Neural crest cell (in vitro differentiated cells): ENCODE results near the gene FOXP2. TPM values are rescaled to one million over a fixed set of nuclear protein-coding genes. Genes with fewer than 3 reads are reported as not detected.
"Not testable (repeated sequence)": the region's sequence is repeated elsewhere in the genome, so short reads cannot be mapped to it uniquely, and the experiment has no call there.

Experiments used
- DNase-seq: peaks from one replicate; pipeline ENCODE4 v3.0.0; 2021; ENCODE audit warnings: low read depth, mixed read lengths, low spot score
- H3K27ac Mint-ChIP-seq: one replicate; pipeline ENCODE4 v1.8.0; 2021; ENCODE audit warnings: mild to moderate bottlenecking, mixed read lengths; ENCODE audit not compliant: unreplicated experiment
- H3K27me3 Mint-ChIP-seq: 2 replicates; pipeline ENCODE4 v1.8.0; 2021; ENCODE audit warnings: low read depth, mild to moderate bottlenecking, mixed read lengths
- H3K36me3 Mint-ChIP-seq: 2 replicates; pipeline ENCODE4 v1.8.0; 2021; ENCODE audit warnings: low read depth, mild to moderate bottlenecking, mixed read lengths
- H3K4me1 Mint-ChIP-seq: 2 replicates; pipeline ENCODE4 v1.8.0; 2021; ENCODE audit warnings: mixed read lengths
- H3K4me3 Mint-ChIP-seq: one replicate; pipeline ENCODE4 v1.8.0; 2021; ENCODE audit warnings: mild to moderate bottlenecking, mixed read lengths
- H3K9me3 Mint-ChIP-seq: 2 replicates; pipeline ENCODE4 v1.8.0; 2021; ENCODE audit warnings: mixed read lengths
- total RNA-seq: library from RNA; stranded (reverse); gene quantifications from 2 replicates; pipeline ENCODE4 v1.2.1, GENCODE V29; 2021
- TF ChIP-seq, protein P1 (sequence below): fragments of 200-600 bp; sonication (generic); conservative IDR thresholded peaks from 2 replicates; pipeline ENCODE4 v1.5.0; 2021; ENCODE audit warnings: antibody characterized with exemption, mild to moderate bottlenecking

Gene FOXP2
- total RNA-seq, 1 donor from 2014 or later, result 7.1 TPM

DNA sequence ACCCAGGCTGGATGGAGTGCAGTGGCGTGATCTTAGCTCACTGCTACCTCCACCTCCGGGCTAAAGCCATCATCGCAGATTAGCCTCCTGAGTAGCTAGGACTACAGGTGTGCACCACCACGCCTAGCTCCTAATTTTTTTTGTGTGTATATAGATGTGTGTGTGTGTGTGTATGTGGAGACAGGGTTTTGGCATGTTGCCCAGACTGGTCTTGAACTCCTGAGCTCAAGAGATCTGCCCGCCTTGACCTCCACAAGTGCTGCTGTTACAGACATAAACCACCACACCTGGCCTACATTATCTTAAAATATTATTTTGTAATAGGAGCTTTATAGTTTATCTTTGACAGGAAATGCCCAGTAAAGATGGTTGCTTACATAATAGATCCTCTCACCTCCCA, 25.0 kb downstream of the FOXP2 start:
- no peak overlapping the region for H3K27ac Mint-ChIP-seq
- H3K4me1 Mint-ChIP-seq, result no peaks in the 10 kb centered on the region
- H3K27me3 Mint-ChIP-seq, result no peaks in the 10 kb centered on the region
- TF ChIP-seq, protein P1, sequence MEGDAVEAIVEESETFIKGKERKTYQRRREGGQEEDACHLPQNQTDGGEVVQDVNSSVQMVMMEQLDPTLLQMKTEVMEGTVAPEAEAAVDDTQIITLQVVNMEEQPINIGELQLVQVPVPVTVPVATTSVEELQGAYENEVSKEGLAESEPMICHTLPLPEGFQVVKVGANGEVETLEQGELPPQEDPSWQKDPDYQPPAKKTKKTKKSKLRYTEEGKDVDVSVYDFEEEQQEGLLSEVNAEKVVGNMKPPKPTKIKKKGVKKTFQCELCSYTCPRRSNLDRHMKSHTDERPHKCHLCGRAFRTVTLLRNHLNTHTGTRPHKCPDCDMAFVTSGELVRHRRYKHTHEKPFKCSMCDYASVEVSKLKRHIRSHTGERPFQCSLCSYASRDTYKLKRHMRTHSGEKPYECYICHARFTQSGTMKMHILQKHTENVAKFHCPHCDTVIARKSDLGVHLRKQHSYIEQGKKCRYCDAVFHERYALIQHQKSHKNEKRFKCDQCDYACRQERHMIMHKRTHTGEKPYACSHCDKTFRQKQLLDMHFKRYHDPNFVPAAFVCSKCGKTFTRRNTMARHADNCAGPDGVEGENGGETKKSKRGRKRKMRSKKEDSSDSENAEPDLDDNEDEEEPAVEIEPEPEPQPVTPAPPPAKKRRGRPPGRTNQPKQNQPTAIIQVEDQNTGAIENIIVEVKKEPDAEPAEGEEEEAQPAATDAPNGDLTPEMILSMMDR, result no peak
- no peak overlapping the region for H3K4me3 Mint-ChIP-seq
- H3K9me3 Mint-ChIP-seq, result peaks cover 2% of the 10 kb centered on the region
- no peak for DNase-seq
- H3K36me3 Mint-ChIP-seq, result no peaks in the 10 kb centered on the region

DNA sequence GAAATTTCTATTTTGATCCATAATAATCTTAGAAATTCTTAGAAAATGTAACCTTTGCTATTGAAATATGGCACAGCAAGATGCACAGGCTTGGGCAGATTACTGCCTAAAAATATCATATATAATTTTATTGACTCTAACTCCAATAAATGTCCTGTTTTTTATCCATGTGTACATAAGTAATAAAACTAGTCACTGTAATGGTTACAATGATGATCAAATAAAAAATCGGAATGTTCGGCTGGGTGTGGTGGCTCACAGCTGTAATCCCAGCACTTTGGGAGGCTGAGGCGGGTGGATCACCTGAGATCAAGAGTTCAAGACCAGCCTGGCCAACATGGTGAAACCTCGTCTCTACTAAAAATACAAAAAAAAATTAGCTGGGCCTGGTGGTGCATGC, 26.3 kb downstream of the FOXP2 start:
- not testable (repeated sequence) for H3K4me1 Mint-ChIP-seq, H3K27ac Mint-ChIP-seq, DNase-seq, H3K4me3 Mint-ChIP-seq, H3K9me3 Mint-ChIP-seq, H3K36me3 Mint-ChIP-seq, H3K27me3 Mint-ChIP-seq

DNA sequence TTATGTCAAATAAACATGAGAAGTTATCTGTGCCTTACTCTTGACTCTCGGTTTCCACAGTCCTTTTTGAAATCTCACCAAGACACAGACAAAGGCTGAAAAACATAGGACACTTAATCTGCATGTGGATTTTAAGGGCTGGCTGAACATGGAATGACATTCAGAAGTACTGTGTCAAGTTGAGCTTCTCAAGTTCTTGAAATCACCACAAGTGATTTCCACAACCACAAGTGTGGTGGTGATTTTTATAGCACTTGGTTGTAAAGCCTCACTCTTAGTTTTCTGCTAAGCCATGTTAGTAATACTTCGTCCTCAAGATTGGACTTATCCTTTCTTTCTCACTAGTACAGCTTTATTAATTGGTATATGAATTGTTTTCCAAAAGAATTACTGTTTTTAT, 29.6 kb downstream of the FOXP2 start:
- Mint-ChIP-seq H3K27me3 (no peaks in the 10 kb centered on the region), H3K27ac (no peak overlapping the region), H3K4me3 (no peak overlapping the region), H3K4me1 (no peaks in the 10 kb centered on the region), H3K9me3 (peaks cover 2% of the 10 kb centered on the region), H3K36me3 (no peaks in the 10 kb centered on the region)
- TF ChIP-seq, protein P1, result no peak
- no peak for DNase-seq

DNA sequence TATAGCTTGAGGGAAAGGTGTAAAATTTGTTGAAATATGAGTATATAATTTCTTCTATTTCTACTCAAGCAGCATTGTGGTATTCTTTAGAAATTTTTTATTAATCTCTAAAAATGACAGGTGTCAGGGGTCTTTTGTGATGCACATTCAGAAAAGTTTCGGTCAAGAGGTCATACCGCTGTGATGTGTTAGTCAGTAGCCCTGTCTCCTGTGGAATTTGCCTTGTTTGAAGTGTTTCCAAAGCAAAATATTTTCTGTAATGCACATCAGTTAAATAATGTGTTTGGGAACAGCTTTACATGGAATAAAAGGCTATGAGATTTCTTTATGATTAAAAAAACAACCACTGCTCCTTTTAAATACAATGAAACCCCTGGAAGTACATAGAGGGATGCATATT, 35.8 kb downstream of the FOXP2 start:
- Mint-ChIP-seq H3K27ac (no peak overlapping the region), H3K4me3 (no peak overlapping the region), H3K36me3 (no peaks in the 10 kb centered on the region), H3K27me3 (no peaks in the 10 kb centered on the region), H3K9me3 (no peaks in the 10 kb centered on the region), H3K4me1 (no peaks in the 10 kb centered on the region)
- DNase-seq, result no peak
- TF ChIP-seq, protein P1, result no peak

DNA sequence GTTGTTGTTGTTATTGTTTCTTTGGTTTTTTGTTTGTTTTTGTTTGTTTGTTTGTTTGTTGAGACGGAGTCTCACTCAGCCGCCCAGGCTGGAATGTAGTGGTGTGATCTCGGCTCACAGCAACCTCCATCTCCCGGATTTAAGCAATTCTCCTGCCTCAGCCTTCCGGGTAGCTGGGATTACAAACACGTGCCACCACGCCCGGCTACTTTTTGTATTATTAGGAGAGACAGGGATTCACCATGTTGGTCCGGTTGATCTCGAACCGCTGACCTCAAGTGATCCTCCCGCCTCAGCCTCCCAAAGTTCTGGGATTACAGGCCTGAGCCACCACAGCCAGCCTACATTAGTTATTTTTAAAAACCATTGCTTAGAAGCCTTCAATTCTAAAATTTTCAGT, 45.0 kb downstream of the FOXP2 start:
- Mint-ChIP-seq H3K4me3 (no peak overlapping the region), H3K27me3 (no peaks in the 10 kb centered on the region), H3K27ac (no peak overlapping the region), H3K4me1 (no peaks in the 10 kb centered on the region), H3K9me3 (peaks cover 2% of the 10 kb centered on the region), H3K36me3 (no peaks in the 10 kb centered on the region)
- DNase-seq, result no peak
- TF ChIP-seq, protein P1, result no peak

DNA sequence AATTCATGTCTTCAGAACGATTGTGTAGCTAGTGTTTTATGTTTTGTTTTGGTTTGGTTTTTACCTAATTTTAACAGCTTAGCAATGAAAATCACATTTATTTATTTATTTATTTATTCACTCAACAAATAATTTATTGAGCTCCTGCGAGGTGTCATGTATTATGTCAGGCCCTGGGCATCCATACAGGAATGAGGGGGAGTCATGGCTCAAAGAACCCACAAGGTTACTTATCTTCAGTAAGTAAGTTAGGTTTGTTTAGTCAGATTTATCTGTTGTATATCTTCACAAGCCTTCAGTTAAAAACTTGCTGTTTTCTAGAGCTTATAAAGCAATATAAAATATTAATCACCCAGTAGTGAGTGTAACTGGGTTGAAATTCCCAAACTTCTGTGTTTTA, 45.4 kb downstream of the FOXP2 start:
- H3K36me3 Mint-ChIP-seq, result no peaks in the 10 kb centered on the region
- H3K9me3 Mint-ChIP-seq, result peaks cover 2% of the 10 kb centered on the region
- H3K27me3 Mint-ChIP-seq, result no peaks in the 10 kb centered on the region
- no peak overlapping the region for H3K4me3 Mint-ChIP-seq
- TF ChIP-seq, protein P1, result no peak
- DNase-seq, result no peak
- no peak overlapping the region for H3K27ac Mint-ChIP-seq
- H3K4me1 Mint-ChIP-seq, result no peaks in the 10 kb centered on the region
